Panc1 (cell line): ENCODE results near the gene RNF169.

Source experiments
- REST ChIP-seq, 2 experiments: IDR thresholded peaks; 2 replicates each; pipeline ENCODE4 v1.6.1; 2011 to 2012; ENCODE audit warnings: low read depth in 2 of 2, control low read depth in 1 of 2, low read length in 1 of 2, mild to moderate bottlenecking in 1 of 2, moderate library complexity in 1 of 2; ENCODE audit not compliant: insufficient read depth in 1 of 2
- SIN3A ChIP-seq: IDR thresholded peaks from 2 replicates; pipeline ENCODE4 v1.6.1; 2012; ENCODE audit warnings: low read depth, mild to moderate bottlenecking, low read length, moderate library complexity, borderline replicate concordance; ENCODE audit not compliant: insufficient read depth
- TCF7L2 ChIP-seq: IDR thresholded peaks from 2 replicates; pipeline ENCODE4 v1.6.1; 2011; ENCODE audit warnings: mild to moderate bottlenecking, low read depth, low read length, inconsistent platforms
- TF ChIP-seq, protein P1 (sequence below): fragments of 450-650 bp; IDR thresholded peaks from 2 replicates; pipeline ENCODE4 v1.5.1; 2017; ENCODE audit warnings: mild to moderate bottlenecking

GRCh38 chr11:74743640-74744039 lies 5.0 kb upstream of the RNF169 start:
- TF ChIP-seq TCF7L2 (no peak), SIN3A (no peak), REST (IDR thresholded peaks at IDR 0.05; ENCODE audit: insufficient read depth in 1 of 2, low read depth in 2 of 2, low read length in 1 of 2) (no peak)
- TF ChIP-seq, protein P1, sequence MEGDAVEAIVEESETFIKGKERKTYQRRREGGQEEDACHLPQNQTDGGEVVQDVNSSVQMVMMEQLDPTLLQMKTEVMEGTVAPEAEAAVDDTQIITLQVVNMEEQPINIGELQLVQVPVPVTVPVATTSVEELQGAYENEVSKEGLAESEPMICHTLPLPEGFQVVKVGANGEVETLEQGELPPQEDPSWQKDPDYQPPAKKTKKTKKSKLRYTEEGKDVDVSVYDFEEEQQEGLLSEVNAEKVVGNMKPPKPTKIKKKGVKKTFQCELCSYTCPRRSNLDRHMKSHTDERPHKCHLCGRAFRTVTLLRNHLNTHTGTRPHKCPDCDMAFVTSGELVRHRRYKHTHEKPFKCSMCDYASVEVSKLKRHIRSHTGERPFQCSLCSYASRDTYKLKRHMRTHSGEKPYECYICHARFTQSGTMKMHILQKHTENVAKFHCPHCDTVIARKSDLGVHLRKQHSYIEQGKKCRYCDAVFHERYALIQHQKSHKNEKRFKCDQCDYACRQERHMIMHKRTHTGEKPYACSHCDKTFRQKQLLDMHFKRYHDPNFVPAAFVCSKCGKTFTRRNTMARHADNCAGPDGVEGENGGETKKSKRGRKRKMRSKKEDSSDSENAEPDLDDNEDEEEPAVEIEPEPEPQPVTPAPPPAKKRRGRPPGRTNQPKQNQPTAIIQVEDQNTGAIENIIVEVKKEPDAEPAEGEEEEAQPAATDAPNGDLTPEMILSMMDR: no peak
